Heart right ventricle (tissue), 16 donors: ENCODE measurements around the gene LAMC3. TPM values are rescaled to one million over a fixed set of nuclear protein-coding genes. Genes with fewer than 3 reads are reported as not detected.

Source experiments
- ATAC-seq, 8 donors: fragments of 200-7000 bp; cut with Tn5 transposase; one replicate each; pipeline ENCODE4 v1.9.1; 2020; ENCODE audit warnings: mild to moderate bottlenecking in 8 of 8, moderate library complexity in 8 of 8, moderate number of reproducible peaks in 1 of 8
- DNase-seq, 2 donors: peaks; one replicate each; pipeline ENCODE4 v3.0.0-alpha.2; 2020
- H3K27ac ChIP-seq, 10 donors: fragments of 200-600 bp; sonication (generic) in 2 of 10; one replicate each; pipeline versions ENCODE4 v1.5.0 to v1.8.0; 2020 to 2022; ENCODE audit warnings: mild to moderate bottlenecking in 3 of 10
- H3K27me3 ChIP-seq, 7 donors: fragments of 200-600 bp; one replicate each; pipeline ENCODE4 v1.8.0; 2021 to 2022; ENCODE audit warnings: mild to moderate bottlenecking in 2 of 7
- H3K36me3 ChIP-seq, 9 donors: fragments of 200-600 bp; sonication (generic) in 1 of 9; one replicate each; pipeline versions ENCODE4 v1.5.0 to v1.8.0; 2020 to 2022; ENCODE audit warnings: mild to moderate bottlenecking in 2 of 9
- H3K4me1 ChIP-seq, 9 donors: fragments of 200-600 bp; sonication (generic) in 1 of 9; one replicate each; pipeline versions ENCODE4 v1.5.0 to v1.8.0; 2020 to 2022; ENCODE audit warnings: mild to moderate bottlenecking in 4 of 9
- H3K4me3 ChIP-seq, 10 donors: fragments of 200-600 bp; sonication (generic) in 2 of 10; one replicate each; pipeline versions ENCODE4 v1.5.0 to v1.8.0; 2020 to 2022; ENCODE audit warnings: mild to moderate bottlenecking in 7 of 10, moderate library complexity in 2 of 10
- H3K9me3 ChIP-seq, 11 donors: fragments of 200-600 bp in 10 of 11; sonication (generic) in 2 of 11; one replicate each; pipeline versions ENCODE4 v1.5.0 to v1.8.0; 2013 to 2022; ENCODE audit warnings: mild to moderate bottlenecking in 2 of 11, control low read depth in 1 of 11, moderate library complexity in 1 of 11
- WGBS, 2 donors: extraction: QIAGEN DNeasy Blood & Tissue Kit; methylation state at CpG; one replicate each; pipeline ENCODE4 v1.1.7; 2013; ENCODE audit warnings: inconsistent platforms in 1 of 2; 5-methylcytosine and 5-hydroxymethylcytosine counted together
- intact Hi-C, 10 donors: fragments of 100-400 bp; cut with DNase I; formaldehyde crosslinking; loops; one replicate each; pipeline versions ENCODE4 v1.11.1 to v1.14.2; 2022
- polyA plus RNA-seq, 2 donors: library from polyadenylated mRNA; stranded (reverse); fragments of 200-250 nt; gene quantifications; one replicate each; pipeline ENCODE4 v1.2.3, GENCODE V29; 2013
- total RNA-seq, 10 donors: library from RNA; stranded (reverse); fragmentation: NEBNext Ultra II Directional in 3 of 10; extraction: Animal tissue kit (Norgen Biotek cat#: 25700) in 3 of 10; gene quantifications; one replicate each; pipeline versions ENCODE4 v1.2.1 to v1.2.4, GENCODE V29; 2021 to 2023
- TF ChIP-seq, protein P1 (sequence below), 9 donors: fragments of 200-600 bp; sonication (generic) in 2 of 9; IDR thresholded peaks; one replicate each; pipeline versions ENCODE4 v1.5.0 to v1.8.0; 2021 to 2022; ENCODE audit warnings: antibody characterized with exemption in 9 of 9, mild to moderate bottlenecking in 5 of 9, moderate library complexity in 1 of 9
- donor health status: Arrhythmogenic right ventricular cardiomyopathy.
- donor health status: ischemic (EF 13 %, LVEDD 7.1; RV severe dilation, severe dysfunction).
- donor health status: healthy with polysubstance abuse.
- donor health status: DM: no; HTN: yes; CAD: no.
- donor health status: DM: no; HTN: no; CAD: no.
- donor health status: ischemic (EF 25% LVEDD 6.9; RV normal size, moderate dysfunction).
- donor health status: ischemic (EF 25% LVEDD 5.7; RV mildly dilated, moderate dysfunction).
- donor health status: healthy.
- donor health status: DM: yes; HTN: yes; CAD: no.
- donor health status: Ischemic cardiomyopathy.
- donor health status: ischemic (EF 35%, LVEDD 5.7; RV mildly dilated, moderate dysfunction).
- donor health status: nonischemic (EF 11% LVEDD 7.7; RV severe dilation, severe dysfunction).
- donor health status: DM: yes; HTN: yes; CAD: no.
- donor health status: PGD.
- donor health status: ischemic (EF 29% LVEDD 5.4; RV normal size, mild dysfunction).
- donor health status: nonischemic (EF 23%, LVEDD 6.1; RV moderate dilation, normal function).

The LAMC3 gene
- total and polyA plus RNA-seq, 12 donors: 0.07 to 5.4 (median 0.30) TPM; not detected in 1

DNA sequence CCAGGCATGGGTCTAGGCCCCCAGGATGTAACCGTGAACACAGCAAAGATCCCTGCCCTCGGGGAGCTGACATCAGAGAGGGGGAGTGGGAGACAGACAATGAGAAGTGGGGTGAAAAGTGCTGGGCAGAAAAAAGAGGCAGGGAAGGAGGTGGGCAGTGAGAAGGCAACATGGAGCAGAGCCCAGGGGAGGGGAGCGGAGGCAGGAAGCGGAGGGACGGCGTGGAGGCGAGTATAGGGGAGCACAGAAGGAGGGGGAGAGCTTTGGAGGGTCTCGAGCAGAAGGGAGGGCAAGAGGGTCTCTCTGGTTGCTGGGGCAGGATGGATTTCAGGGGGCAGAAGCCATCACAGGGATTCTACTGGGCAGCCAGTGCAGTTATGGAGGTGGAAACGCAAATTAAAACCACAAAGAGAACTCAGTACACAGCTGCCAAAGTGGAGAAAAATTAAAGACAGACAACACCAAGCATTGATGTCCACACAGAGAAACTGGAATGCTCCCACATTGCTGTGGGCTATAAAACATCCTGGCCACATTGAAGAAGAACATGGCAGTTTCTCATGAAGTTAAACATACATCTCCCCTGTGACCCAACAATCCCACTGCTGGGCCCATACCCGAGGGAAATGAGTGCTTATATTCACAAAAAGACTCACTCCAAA, 21.1 kb upstream of the LAMC3 start:
- TF ChIP-seq, protein P1, sequence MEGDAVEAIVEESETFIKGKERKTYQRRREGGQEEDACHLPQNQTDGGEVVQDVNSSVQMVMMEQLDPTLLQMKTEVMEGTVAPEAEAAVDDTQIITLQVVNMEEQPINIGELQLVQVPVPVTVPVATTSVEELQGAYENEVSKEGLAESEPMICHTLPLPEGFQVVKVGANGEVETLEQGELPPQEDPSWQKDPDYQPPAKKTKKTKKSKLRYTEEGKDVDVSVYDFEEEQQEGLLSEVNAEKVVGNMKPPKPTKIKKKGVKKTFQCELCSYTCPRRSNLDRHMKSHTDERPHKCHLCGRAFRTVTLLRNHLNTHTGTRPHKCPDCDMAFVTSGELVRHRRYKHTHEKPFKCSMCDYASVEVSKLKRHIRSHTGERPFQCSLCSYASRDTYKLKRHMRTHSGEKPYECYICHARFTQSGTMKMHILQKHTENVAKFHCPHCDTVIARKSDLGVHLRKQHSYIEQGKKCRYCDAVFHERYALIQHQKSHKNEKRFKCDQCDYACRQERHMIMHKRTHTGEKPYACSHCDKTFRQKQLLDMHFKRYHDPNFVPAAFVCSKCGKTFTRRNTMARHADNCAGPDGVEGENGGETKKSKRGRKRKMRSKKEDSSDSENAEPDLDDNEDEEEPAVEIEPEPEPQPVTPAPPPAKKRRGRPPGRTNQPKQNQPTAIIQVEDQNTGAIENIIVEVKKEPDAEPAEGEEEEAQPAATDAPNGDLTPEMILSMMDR (IDR thresholded peaks at IDR 0.05): no peak
- Histone ChIP-seq H3K4me1 (no peaks in the 10 kb centered on the region), H3K36me3 (no peaks in the 10 kb centered on the region), H3K27me3 (peaks cover 0 to 20% (median 2%) of the 10 kb centered on the region in 7 donors), H3K9me3 (peaks cover 0 to 3% (median 0%) of the 10 kb centered on the region in 11 donors), H3K4me3 (no peak overlapping the region), H3K27ac (no peak overlapping the region)
- ATAC-seq (no peak), DNase-seq (no peak)
- intact Hi-C loops: loop anchor here in 1 of 10 donors (5.0 kb wide), 1 partner anchor 1699 kb away; no protein-coding TSS in a partner anchor
- 71 to 74% methylated on average over 10 of the region's 10 CpGs for WGBS, 2 donors

DNA sequence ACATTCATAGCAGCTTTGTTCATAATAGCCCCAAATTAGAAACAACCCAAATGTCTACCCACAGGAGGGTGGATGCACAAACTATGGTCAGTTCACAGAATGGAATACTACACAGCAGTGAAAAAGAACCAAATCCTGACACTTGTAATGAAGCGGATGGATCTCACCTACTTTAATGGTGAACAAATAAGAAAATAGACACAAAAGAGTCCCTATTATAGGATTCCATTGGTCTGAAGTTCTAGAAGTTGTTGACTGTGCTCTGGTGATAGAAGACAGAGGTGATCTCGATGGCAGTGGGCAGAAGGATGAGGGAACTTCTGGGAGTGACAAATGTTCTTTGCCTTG, 20.6 kb upstream of the LAMC3 start:
- TF ChIP-seq, protein P1 (IDR thresholded peaks at IDR 0.05): no peak
- intact Hi-C loops: loop anchor here in 1 of 10 donors (5.0 kb wide), 1 partner anchor 1699 kb away; no protein-coding TSS in a partner anchor
- WGBS, 2 donors: 68 to 95% methylated on average over 2 of the region's 2 CpGs
- Histone ChIP-seq H3K4me1 (no peaks in the 10 kb centered on the region), H3K36me3 (no peaks in the 10 kb centered on the region), H3K9me3 (peaks cover 0 to 3% (median 0%) of the 10 kb centered on the region in 11 donors), H3K4me3 (no peak overlapping the region), H3K27me3 (peaks cover 0 to 20% (median 7%) of the 10 kb centered on the region in 7 donors), H3K27ac (no peak overlapping the region)
- no peak for ATAC-seq
- no peak for DNase-seq

DNA sequence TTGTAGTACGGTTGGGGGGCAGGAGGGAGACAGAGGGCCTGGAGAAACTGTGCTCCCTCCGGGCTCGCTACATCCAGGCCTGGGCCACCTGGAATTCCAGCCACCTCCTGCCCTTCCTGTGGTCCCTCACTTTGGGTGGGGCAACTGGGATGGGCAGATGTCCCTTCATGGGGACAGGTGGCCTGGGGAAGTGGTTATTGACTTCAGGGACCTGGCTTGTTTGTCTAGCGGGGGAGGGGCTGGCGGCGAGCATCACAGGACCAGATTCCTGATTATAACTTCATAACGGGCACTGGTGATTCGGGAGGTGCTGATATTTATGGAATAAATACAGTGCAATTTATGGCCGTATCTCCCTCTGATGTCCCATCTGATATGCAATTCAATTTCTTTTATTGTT, 20.1 kb upstream of the LAMC3 start:
- no peaks in the 10 kb centered on the region for H3K4me1 ChIP-seq
- intact Hi-C loops: loop anchor here in 1 of 10 donors (5.0 kb wide), 1 partner anchor 1698 kb away; no protein-coding TSS in a partner anchor
- 77 to 80% methylated on average over 9 of the region's 9 CpGs for WGBS, 2 donors
- TF ChIP-seq, protein P1 (IDR thresholded peaks at IDR 0.05): no peak
- H3K4me3 ChIP-seq: no peak overlapping the region
- peaks cover 0 to 20% (median 7%) of the 10 kb centered on the region in 7 donors for H3K27me3 ChIP-seq
- no peaks in the 10 kb centered on the region for H3K36me3 ChIP-seq
- H3K27ac ChIP-seq: no peak overlapping the region
- H3K9me3 ChIP-seq: peaks cover 0 to 3% (median 0%) of the 10 kb centered on the region in 11 donors
- no peak for DNase-seq
- no peak for ATAC-seq

DNA sequence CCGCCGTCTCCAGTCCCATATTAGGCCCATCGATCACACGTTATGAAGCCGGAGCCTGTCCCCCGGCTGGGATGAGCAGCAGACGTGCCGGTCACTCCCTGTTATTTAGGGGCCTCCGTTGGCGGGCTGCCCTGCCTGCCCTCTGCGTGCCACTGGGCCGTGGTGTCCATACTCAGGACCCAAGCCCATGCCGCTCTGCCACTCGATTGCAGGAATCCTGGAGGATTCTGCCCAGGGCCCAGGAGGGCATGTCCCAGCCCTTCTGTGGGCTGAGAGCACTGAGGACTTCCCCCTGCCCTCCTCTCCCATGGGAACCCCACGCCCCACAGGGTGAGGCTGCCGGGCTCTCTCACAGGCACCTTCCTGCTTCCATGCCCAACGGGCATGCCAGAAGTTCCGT, 19.6 kb upstream of the LAMC3 start:
- Histone ChIP-seq H3K36me3 (no peaks in the 10 kb centered on the region), H3K27me3 (peaks cover 0 to 20% (median 7%) of the 10 kb centered on the region in 7 donors), H3K4me1 (no peaks in the 10 kb centered on the region), H3K4me3 (no peak overlapping the region), H3K27ac (no peak overlapping the region), H3K9me3 (peaks cover 0 to 3% (median 0%) of the 10 kb centered on the region in 11 donors)
- 90 to 91% methylated on average over 18 of the region's 18 CpGs for WGBS, 2 donors
- ATAC-seq (no peak), DNase-seq (no peak)
- intact Hi-C loops: loop anchor here in 1 of 10 donors (5.0 kb wide), 1 partner anchor 1698 kb away; no protein-coding TSS in a partner anchor
- TF ChIP-seq, protein P1 (IDR thresholded peaks at IDR 0.05): no peak
